ENCODE measurements around the gene IFI16. TPM values are rescaled to one million over a fixed set of nuclear protein-coding genes. Genes with fewer than 3 reads are reported as not detected.
"Not testable (repeated sequence)": the region's sequence is repeated elsewhere in the genome, so short reads cannot be mapped to it uniquely, and the experiment has no call there.

Gene IFI16
- total RNA-seq, 4 donors from 2014 or later, result 11.1 to 36.5 (median 17.9) TPM

DNA sequence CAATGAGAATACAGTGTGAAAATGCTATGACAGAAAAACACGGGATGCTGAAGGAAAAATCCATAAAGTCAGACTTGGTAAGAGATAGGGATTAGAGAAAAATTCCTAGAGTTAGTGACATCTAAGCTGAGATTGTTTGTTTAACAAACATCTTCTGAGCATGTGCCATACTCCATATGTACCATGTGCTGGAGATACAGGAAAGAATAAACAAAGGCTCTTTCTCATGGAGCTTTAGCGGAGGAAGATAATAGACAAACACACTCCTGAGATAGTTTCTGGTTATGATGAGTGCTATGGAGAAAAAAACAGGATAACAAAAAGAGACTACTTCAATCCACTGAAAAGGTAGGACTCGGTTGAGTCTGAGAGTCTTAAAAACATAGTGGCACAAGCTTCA, 88.9 kb downstream of the IFI16 start:
- H3K9me3 ChIP-seq, result no peaks in the 10 kb centered on the region
- H3K27me3 ChIP-seq, result no peaks in the 10 kb centered on the region
- H3K4me3 ChIP-seq, result no peak overlapping the region
- H3K36me3 ChIP-seq, result no peaks in the 10 kb centered on the region
- no peak for TF ChIP-seq POLR2A (IDR thresholded peaks at IDR 0.05)
- WGBS, 2 donors (ENCODE audit: low coverage in 1 of 2), result 50 to 69% methylated on average over 3 of the region's 3 CpGs
- intact Hi-C loops (cut with DNase I; ENCODE audit: low total_unique reads) (no loop called here), in situ Hi-C loops (cut with MboI; ENCODE audit: low pct_ligation_motif_present in 1 of 4, low pct_unique_long_range_greater_than_20kb in 1 of 4, low sequenced_read_pairs in 3 of 4) (loop anchor here in 2 of 4 donors (25.0 kb wide), 2 partner anchors 586 to 886 kb away; no protein-coding TSS in a partner anchor)
- no peak for DNase-seq
- H3K4me1 ChIP-seq, result no peaks in the 10 kb centered on the region
- H3K27ac ChIP-seq, result no peak overlapping the region

DNA sequence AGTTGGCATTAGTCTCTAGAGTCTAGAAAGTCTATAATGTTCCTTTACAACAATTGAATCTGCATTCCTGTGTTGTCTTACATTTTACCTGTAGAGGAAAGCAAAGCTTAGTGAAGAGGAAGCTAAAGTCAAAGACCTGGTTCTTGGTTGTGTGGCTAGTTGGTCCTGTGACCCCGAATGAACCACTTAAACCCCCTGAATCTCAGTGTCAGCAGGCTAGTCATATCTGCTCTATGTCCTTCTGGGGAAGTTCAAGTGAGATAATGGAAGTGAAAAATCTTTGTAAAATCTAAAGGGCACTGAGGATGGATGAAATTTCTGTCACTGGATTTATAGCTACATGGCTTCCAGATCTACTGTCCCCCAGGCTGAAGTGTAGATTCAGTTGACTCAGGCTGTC, 90.9 kb downstream of the IFI16 start:
- in situ Hi-C loops (cut with MboI; ENCODE audit: low pct_ligation_motif_present in 1 of 4, low pct_unique_long_range_greater_than_20kb in 1 of 4, low sequenced_read_pairs in 3 of 4), result no loop called here
- intact Hi-C loops (cut with DNase I; ENCODE audit: low total_unique reads), result no loop called here
- no peak overlapping the region for H3K27ac ChIP-seq
- H3K4me1 ChIP-seq, result no peaks in the 10 kb centered on the region
- no peak for DNase-seq
- WGBS, 2 donors (ENCODE audit: low coverage in 1 of 2), result 38 to 78% methylated on average over 1 of the region's 1 CpG
- H3K27me3 ChIP-seq, result no peaks in the 10 kb centered on the region
- no peaks in the 10 kb centered on the region for H3K36me3 ChIP-seq
- TF ChIP-seq, protein P1, sequence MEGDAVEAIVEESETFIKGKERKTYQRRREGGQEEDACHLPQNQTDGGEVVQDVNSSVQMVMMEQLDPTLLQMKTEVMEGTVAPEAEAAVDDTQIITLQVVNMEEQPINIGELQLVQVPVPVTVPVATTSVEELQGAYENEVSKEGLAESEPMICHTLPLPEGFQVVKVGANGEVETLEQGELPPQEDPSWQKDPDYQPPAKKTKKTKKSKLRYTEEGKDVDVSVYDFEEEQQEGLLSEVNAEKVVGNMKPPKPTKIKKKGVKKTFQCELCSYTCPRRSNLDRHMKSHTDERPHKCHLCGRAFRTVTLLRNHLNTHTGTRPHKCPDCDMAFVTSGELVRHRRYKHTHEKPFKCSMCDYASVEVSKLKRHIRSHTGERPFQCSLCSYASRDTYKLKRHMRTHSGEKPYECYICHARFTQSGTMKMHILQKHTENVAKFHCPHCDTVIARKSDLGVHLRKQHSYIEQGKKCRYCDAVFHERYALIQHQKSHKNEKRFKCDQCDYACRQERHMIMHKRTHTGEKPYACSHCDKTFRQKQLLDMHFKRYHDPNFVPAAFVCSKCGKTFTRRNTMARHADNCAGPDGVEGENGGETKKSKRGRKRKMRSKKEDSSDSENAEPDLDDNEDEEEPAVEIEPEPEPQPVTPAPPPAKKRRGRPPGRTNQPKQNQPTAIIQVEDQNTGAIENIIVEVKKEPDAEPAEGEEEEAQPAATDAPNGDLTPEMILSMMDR (IDR thresholded peaks at IDR 0.05), result no peak
- TF ChIP-seq EP300 (IDR thresholded peaks at IDR 0.05; ENCODE audit: low read depth) (no peak), POLR2A (IDR thresholded peaks at IDR 0.05) (no peak), POLR2AphosphoS5 (IDR thresholded peaks at IDR 0.05) (no peak)
- H3K9me3 ChIP-seq, result no peaks in the 10 kb centered on the region
- H3K4me3 ChIP-seq, result no peak overlapping the region

DNA sequence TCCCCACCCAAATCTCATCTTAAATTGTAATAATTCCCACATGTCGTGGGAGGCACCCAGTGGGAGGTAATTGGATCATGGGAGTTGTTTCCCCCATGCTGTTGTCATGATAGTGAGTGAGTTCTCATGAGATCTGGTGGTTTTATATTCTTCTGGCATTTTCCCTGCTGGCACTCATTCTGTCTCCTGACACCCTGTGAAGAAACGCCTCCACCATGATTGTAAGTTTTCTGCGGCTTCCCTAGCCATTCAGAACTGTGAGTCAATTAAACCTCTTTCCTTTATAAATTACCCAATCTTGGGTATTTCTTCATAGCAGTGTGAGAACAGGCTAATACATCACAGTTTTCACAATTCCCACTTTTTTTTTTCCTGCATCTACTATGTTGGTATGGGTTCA, 93.3 kb downstream of the IFI16 start:
- DNase-seq; H3K9me3 ChIP-seq; H3K27me3 ChIP-seq; in situ Hi-C loops (cut with MboI; ENCODE audit: low pct_ligation_motif_present in 1 of 4, low pct_unique_long_range_greater_than_20kb in 1 of 4, low sequenced_read_pairs in 3 of 4); H3K27ac ChIP-seq; H3K36me3 ChIP-seq; intact Hi-C loops (cut with DNase I; ENCODE audit: low total_unique reads); H3K4me1 ChIP-seq; H3K4me3 ChIP-seq: not testable (repeated sequence)
- 72 to 86% methylated on average over 3 of the region's 3 CpGs for WGBS, 2 donors (ENCODE audit: low coverage in 1 of 2)

Other genes starting within 250 kb of the IFI16 start
- gene OR6N1, start 237.7 kb upstream of the IFI16 start, total RNA-seq, result not detected
- not detected for gene OR6N2, start 228.7 kb upstream of the IFI16 start, total RNA-seq
- gene MNDA, start 178.6 kb upstream of the IFI16 start, total RNA-seq, result 1 to 10 TPM in 2 of 4 donors, not detected in 2; 1.4 TPM
- gene PYHIN1, start 78.4 kb upstream of the IFI16 start, total RNA-seq, result 1 to 10 TPM in 2 of 4 donors, under 1 TPM in 1, not detected in 1; 0.68 to 4.4 (median 1.5) TPM
- gene AIM2, start 66.9 kb downstream of the IFI16 start, total RNA-seq, result 10 to 100 TPM in 1 of 4 donors, 1 to 10 TPM in 1, not detected in 2; 6.0 to 10.3 TPM
- gene CADM3, start 161.7 kb downstream of the IFI16 start, total RNA-seq, result 1 to 10 TPM; 3.4 to 6.5 (median 5.1) TPM
- gene ACKR1, start 195.0 kb downstream of the IFI16 start, total RNA-seq, result 10 to 100 TPM in 2 of 4 donors, 1 to 10 TPM in 2; 4.1 to 16.7 (median 9.9) TPM